GM10266 (cell line): Measurements from ENCODE around the gene TM9SF4.

Source experiments
- DNase-seq: peaks from one replicate; pipeline ENCODE4 v3.0.0; 2012; ENCODE audit errors: extremely low spot score
- TF ChIP-seq, protein P1 (sequence below): IDR thresholded peaks from 2 replicates; pipeline ENCODE4 v1.5.1; 2012; ENCODE audit warnings: mild to moderate bottlenecking, low read depth; ENCODE audit not compliant: control insufficient read depth, insufficient read depth; ENCODE audit errors: missing control alignments

Gene TM9SF4

GRCh38 chr20:32140603-32141002, 31.1 kb downstream of the TM9SF4 start:
- no peak for DNase-seq
- TF ChIP-seq, protein P1, sequence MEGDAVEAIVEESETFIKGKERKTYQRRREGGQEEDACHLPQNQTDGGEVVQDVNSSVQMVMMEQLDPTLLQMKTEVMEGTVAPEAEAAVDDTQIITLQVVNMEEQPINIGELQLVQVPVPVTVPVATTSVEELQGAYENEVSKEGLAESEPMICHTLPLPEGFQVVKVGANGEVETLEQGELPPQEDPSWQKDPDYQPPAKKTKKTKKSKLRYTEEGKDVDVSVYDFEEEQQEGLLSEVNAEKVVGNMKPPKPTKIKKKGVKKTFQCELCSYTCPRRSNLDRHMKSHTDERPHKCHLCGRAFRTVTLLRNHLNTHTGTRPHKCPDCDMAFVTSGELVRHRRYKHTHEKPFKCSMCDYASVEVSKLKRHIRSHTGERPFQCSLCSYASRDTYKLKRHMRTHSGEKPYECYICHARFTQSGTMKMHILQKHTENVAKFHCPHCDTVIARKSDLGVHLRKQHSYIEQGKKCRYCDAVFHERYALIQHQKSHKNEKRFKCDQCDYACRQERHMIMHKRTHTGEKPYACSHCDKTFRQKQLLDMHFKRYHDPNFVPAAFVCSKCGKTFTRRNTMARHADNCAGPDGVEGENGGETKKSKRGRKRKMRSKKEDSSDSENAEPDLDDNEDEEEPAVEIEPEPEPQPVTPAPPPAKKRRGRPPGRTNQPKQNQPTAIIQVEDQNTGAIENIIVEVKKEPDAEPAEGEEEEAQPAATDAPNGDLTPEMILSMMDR, result no peak

DNA sequence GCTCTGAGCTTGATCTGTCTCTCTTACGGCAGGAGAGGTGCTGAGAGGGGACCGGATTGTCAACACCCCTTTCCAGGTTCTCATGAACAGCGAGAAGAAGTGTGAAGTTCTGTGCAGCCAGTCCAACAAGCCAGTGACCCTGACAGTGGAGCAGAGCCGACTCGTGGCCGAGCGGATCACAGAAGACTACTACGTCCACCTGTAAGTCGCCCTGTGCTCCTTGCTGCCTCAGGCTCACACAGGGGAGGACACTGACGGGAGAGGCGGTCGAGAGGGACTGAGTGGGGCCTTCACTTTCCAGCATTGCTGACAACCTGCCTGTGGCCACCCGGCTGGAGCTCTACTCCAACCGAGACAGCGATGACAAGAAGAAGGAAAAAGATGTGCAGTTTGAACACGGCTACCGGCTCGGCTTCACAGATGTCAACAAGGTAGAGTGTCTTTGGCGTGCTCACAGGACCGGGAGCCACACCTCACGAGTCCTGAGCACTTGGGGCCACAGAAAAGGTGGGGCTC, 32.0 kb downstream of the TM9SF4 start:
- DNase-seq, result no peak
- TF ChIP-seq, protein P1, result no peak

- no peak for DNase-seq
- TF ChIP-seq, protein P1, result no peak
Measured at GRCh38 chr20:32142088-32142487, 32.6 kb downstream of the TM9SF4 start.

DNA sequence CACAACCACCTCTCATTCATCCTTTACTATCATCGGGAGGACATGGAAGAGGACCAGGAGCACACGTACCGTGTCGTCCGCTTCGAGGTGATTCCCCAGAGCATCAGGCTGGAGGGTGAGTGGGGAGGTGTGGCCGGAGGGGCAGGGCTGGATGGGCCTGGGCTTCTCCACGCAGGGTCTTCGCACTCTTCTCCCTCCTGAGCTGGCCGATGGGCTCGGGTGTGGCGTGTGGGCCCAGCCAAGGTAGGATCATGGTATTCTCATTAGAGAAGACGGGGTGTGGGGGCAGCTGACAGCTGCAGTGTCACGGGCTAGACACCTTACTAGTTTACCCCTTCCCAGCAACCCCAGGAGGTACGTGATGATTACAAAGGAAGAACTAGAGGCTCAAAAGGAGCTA, 33.5 kb downstream of the TM9SF4 start:
- DNase-seq, result no peak

GRCh38 chr20:32144898-32145662, 35.6 kb downstream of the TM9SF4 start:
- TF ChIP-seq, protein P1, result no peak

More for the DNA sequence above, 33.5 kb downstream of the TM9SF4 start:
- TF ChIP-seq, protein P1, result no peak

DNA sequence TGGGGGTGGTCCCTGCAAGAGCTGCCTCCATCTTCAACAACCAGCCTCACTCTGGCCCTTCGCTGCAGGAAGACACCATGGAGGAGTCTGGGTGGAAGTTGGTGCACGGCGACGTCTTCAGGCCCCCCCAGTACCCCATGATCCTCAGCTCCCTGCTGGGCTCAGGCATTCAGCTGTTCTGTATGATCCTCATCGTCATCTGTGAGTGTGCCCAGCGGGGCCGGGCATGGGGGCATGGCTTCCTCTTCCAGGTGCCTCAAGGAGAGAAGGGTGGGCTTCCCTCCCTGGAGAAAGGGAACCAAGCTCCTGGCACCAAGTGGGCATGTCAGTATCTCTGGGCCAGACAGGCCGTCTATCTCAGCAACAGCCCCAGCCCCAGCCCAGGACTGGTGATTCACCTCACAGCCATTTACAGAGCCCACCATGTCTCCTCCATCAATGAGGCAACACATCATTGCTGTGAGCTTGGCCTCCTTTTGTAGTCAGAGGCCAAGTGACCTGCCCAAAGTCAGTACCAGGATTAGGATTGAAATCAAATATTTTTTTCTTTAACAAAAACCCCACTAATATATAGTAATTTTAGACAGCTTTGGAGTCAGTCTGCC, 40.2 kb downstream of the TM9SF4 start:
- TF ChIP-seq, protein P1, result no peak
- DNase-seq, result no peak

More at GRCh38 chr20:32144898-32145662, 35.6 kb downstream of the TM9SF4 start:
- DNase-seq, result no peak
